ENCODE data around the gene MEGF8. TPM values are rescaled to one million over a fixed set of nuclear protein-coding genes. Genes with fewer than 3 reads are reported as not detected.

Gene MEGF8
- total and polyA plus RNA-seq, 12 donors, result 10.2 to 44.6 (median 40.2) TPM

DNA sequence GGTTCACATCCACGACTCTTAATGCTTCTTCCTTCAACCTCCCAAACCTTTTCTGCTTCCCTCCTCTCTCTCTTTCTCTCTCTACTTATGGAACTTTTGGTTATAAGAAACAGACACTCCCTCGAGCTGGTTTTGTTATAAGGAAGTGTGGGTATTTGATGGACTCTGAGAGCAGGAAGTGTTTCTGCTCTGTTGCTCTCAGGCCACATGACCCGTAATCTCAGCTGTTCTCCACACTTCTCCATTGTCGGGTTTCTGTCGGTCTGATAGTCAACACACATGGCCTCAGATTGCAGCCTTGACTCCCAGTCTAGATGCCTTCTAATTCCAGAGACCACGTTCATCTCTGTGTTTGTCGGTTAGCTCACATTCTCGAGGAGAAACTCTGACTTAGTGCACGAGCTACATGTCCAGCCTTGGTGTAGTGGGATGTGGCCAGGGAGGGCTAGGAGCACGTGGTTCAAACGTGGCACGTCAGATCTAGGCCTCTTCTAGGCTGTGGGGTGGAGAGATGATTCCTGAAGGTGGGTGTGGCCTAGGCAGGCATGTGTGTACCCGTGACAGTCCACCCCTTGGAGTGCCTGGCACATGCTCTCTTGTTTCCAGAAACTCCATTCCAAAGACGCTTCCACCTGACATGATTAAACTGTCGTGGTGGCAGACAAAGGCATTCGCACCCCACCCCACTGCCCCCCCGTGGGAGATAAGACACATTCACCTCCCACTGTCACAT is 38.3 kb downstream of the MEGF8 start:
- ATAC-seq, result no peak
- 87 to 89% methylated on average over 17 of the region's 17 CpGs for WGBS, 2 donors
- peaks cover 0 to 16% (median 4%) of the 10 kb centered on the region in 11 donors for H3K9me3 ChIP-seq
- no peaks in the 10 kb centered on the region for H3K27me3 ChIP-seq
- H3K4me3 ChIP-seq, result no peak overlapping the region
- no peak for DNase-seq
- peaks cover 0 to 59% (median 18%) of the 10 kb centered on the region in 9 donors for H3K36me3 ChIP-seq
- peak overlapping the region in 1 of 10 donors; percentile 52 for H3K27ac ChIP-seq
- intact Hi-C loops (cut with DNase I), result loop anchor here in 1 of 10 donors (1.0 kb wide), 1 partner anchor 18 kb away; no protein-coding TSS in a partner anchor
- peaks cover 0 to 35% (median 13%) of the 10 kb centered on the region in 9 donors for H3K4me1 ChIP-seq
- TF ChIP-seq, protein P1, sequence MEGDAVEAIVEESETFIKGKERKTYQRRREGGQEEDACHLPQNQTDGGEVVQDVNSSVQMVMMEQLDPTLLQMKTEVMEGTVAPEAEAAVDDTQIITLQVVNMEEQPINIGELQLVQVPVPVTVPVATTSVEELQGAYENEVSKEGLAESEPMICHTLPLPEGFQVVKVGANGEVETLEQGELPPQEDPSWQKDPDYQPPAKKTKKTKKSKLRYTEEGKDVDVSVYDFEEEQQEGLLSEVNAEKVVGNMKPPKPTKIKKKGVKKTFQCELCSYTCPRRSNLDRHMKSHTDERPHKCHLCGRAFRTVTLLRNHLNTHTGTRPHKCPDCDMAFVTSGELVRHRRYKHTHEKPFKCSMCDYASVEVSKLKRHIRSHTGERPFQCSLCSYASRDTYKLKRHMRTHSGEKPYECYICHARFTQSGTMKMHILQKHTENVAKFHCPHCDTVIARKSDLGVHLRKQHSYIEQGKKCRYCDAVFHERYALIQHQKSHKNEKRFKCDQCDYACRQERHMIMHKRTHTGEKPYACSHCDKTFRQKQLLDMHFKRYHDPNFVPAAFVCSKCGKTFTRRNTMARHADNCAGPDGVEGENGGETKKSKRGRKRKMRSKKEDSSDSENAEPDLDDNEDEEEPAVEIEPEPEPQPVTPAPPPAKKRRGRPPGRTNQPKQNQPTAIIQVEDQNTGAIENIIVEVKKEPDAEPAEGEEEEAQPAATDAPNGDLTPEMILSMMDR (IDR thresholded peaks at IDR 0.05), result no peak

DNA sequence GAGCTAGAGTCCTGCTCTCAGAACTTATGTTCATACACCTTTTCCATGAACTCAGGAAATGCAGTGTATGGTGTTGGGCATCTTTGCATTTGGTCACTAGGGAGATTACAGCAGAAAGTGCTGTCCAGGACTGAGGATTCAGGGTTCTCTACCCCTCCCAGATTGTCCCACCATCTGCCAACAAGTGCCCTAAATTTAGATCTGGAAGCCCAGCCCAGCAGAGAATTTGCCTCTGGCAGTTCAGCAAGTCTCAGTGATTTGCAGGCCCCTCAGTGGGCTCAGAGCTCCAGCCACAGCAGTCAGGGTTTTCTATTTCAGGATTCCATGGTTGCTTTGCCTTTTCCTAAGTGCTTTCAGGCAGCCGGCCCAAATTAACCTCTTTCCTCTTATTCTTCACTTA is 41.2 kb downstream of the MEGF8 start:
- peak overlapping the region in 8 of 10 donors; percentile 33 to 74 (median 58) for H3K27ac ChIP-seq
- TF ChIP-seq, protein P1 (IDR thresholded peaks at IDR 0.05), result no peak
- H3K27me3 ChIP-seq, result no peaks in the 10 kb centered on the region
- ATAC-seq, result peak; percentile 17 to 73 (median 47)
- peaks cover 0 to 16% (median 4%) of the 10 kb centered on the region in 11 donors for H3K9me3 ChIP-seq
- peaks cover 0 to 35% (median 13%) of the 10 kb centered on the region in 9 donors for H3K4me1 ChIP-seq
- H3K36me3 ChIP-seq, result peaks cover 0 to 51% (median 18%) of the 10 kb centered on the region in 9 donors
- WGBS, 2 donors, result 54 to 68% methylated on average over 1 of the region's 1 CpG
- intact Hi-C loops (cut with DNase I), result no loop called here
- H3K4me3 ChIP-seq, result no peak overlapping the region
- peak in 1 of 2 donors; percentile 33 for DNase-seq

DNA sequence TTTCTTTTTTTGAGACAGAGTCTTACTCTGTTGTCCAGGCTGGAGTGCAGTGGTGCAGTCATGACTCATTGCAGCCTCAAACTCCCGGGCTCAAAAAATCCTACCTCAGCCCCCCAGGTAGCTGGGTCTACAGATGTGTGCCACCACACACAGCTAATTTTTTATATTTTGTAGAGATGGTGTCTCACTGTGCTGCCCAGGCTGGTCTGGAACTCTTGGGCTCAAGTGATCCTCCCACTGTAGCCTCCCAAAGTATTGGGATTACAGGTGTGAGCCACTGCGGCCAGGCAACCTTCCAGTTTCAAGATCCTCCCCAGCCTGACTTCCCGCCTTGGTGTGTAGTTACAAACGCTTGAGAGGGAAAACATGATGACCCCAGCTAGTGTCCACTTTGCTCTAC is 42.5 kb downstream of the MEGF8 start:
- H3K9me3 ChIP-seq, result peaks cover 0 to 16% (median 4%) of the 10 kb centered on the region in 11 donors
- no peak overlapping the region for H3K4me3 ChIP-seq
- peaks cover 0 to 35% (median 13%) of the 10 kb centered on the region in 9 donors for H3K4me1 ChIP-seq
- intact Hi-C loops (cut with DNase I), result no loop called here
- H3K36me3 ChIP-seq, result peaks cover 0 to 52% (median 17%) of the 10 kb centered on the region in 9 donors
- ATAC-seq (no peak), DNase-seq (no peak)
- TF ChIP-seq, protein P1 (IDR thresholded peaks at IDR 0.05), result no peak
- no peak overlapping the region for H3K27ac ChIP-seq
- H3K27me3 ChIP-seq, result no peaks in the 10 kb centered on the region
- 95 to 96% methylated on average over 4 of the region's 4 CpGs for WGBS, 2 donors

- Histone ChIP-seq H3K9me3 (peaks cover 0 to 12% (median 4%) of the 10 kb centered on the region in 11 donors), H3K36me3 (peaks cover 0 to 52% (median 12%) of the 10 kb centered on the region in 9 donors), H3K27me3 (no peaks in the 10 kb centered on the region), H3K4me3 (no peak overlapping the region), H3K4me1 (peaks cover 0 to 35% (median 13%) of the 10 kb centered on the region in 9 donors), H3K27ac (no peak overlapping the region)
- no peak for DNase-seq
- TF ChIP-seq, protein P1 (IDR thresholded peaks at IDR 0.05), result no peak
- intact Hi-C loops (cut with DNase I), result no loop called here
- ATAC-seq, result no peak
- 94 to 99% methylated on average over 11 of the region's 11 CpGs for WGBS, 2 donors
Observed at GRCh38 chr19:42368360-42368759, 42.9 kb downstream of the MEGF8 start.
